Heart left ventricle (tissue), 16 donors: ENCODE data around the gene IGHMBP2. TPM values are rescaled to one million over a fixed set of nuclear protein-coding genes. Genes with fewer than 3 reads are reported as not detected.

ENCODE experiments used
- ATAC-seq, 4 donors: fragments of 200-7000 bp; cut with Tn5 transposase; one replicate each; pipeline ENCODE4 v1.9.1; 2020 to 2022; ENCODE audit warnings: moderate library complexity in 4 of 4, mild to moderate bottlenecking in 3 of 4, moderate number of reproducible peaks in 1 of 4
- DNase-seq, 5 donors: peaks; one replicate each; pipeline ENCODE4 v3.0.0-alpha.2; 2020
- H3K27ac ChIP-seq, 12 donors: fragments of 200-600 bp; sonication (generic) in 4 of 12; one replicate each; pipeline versions ENCODE4 v1.5.0 to v1.8.0; 2016 to 2022; ENCODE audit warnings: mild to moderate bottlenecking in 2 of 12
- H3K27me3 ChIP-seq, 9 donors: fragments of 200-600 bp; sonication (generic) in 2 of 9; one replicate each; pipeline versions ENCODE4 v1.5.1 to v1.8.0; 2016 to 2022; ENCODE audit warnings: mild to moderate bottlenecking in 3 of 9
- H3K36me3 ChIP-seq, 9 donors: fragments of 200-600 bp; sonication (generic) in 2 of 9; one replicate each; pipeline versions ENCODE4 v1.5.0 to v1.8.0; 2018 to 2022; ENCODE audit warnings: mild to moderate bottlenecking in 2 of 9
- H3K4me1 ChIP-seq, 12 donors: fragments of 200-600 bp; sonication (generic) in 4 of 12; one replicate each; pipeline versions ENCODE4 v1.5.0 to v1.8.0; 2016 to 2022; ENCODE audit warnings: mild to moderate bottlenecking in 3 of 12
- H3K4me3 ChIP-seq, 12 donors: fragments of 200-600 bp; sonication (generic) in 4 of 12; one replicate each; pipeline versions ENCODE4 v1.5.0 to v1.8.0; 2017 to 2022; ENCODE audit warnings: mild to moderate bottlenecking in 9 of 12, moderate library complexity in 4 of 12
- H3K9me3 ChIP-seq, 12 donors: fragments of 200-600 bp; sonication (generic) in 4 of 12; one replicate each; pipeline versions ENCODE4 v1.5.0 to v1.8.0; 2016 to 2022; ENCODE audit warnings: mild to moderate bottlenecking in 1 of 12
- CTCF ChIP-seq, 12 donors: fragments of 200-600 bp; sonication (generic) in 4 of 12; IDR thresholded peaks; one replicate each; pipeline versions ENCODE4 v1.5.0 to v1.8.0; 2018 to 2022; ENCODE audit warnings: antibody characterized with exemption in 12 of 12, mild to moderate bottlenecking in 5 of 12
- POLR2A ChIP-seq, 2 donors: fragments of 450-650 bp; IDR thresholded peaks; one replicate each; pipeline ENCODE4 v1.6.1; 2017; ENCODE audit warnings: antibody characterized with exemption in 2 of 2, mild to moderate bottlenecking in 2 of 2, moderate library complexity in 2 of 2
- WGBS, 4 donors: extraction: QIAGEN DNeasy Blood & Tissue Kit in 2 of 4; methylation state at CpG; one replicate each; pipeline versions ENCODE4 v1.1.5 to v1.1.7; 2013 to 2018; 5-methylcytosine and 5-hydroxymethylcytosine counted together
- intact Hi-C, 10 donors: fragments of 100-400 bp; cut with DNase I; formaldehyde crosslinking; loops; one replicate each; pipeline versions ENCODE4 v1.11.1 to v1.14.2; 2022
- polyA plus RNA-seq, 2 donors: library from polyadenylated mRNA; stranded (reverse); fragments of 200-250 nt; gene quantifications; one replicate each; pipeline ENCODE4 v1.2.3, GENCODE V29; 2013
- total RNA-seq, 9 donors: library from RNA; depleted of rRNA in 2 of 9; stranded (reverse); fragments of >200 nt in 2 of 9; fragmentation: NEBNext Ultra II Directional in 3 of 9; extraction: Animal tissue kit (Norgen Biotek cat#: 25700) in 3 of 9; gene quantifications; one replicate each; pipeline versions ENCODE4 v1.1.0 to v1.2.4, GENCODE V29; 2016 to 2023
- donor health status: ischemic (EF 13 %, LVEDD 7.1; RV severe dilation, severe dysfunction).
- donor health status: healthy with polysubstance abuse.
- donor health status: DM: no; HTN: yes; CAD: no.
- donor health status: DM: no; HTN: no; CAD: no.
- donor health status: ischemic (EF 25% LVEDD 6.9; RV normal size, moderate dysfunction).
- donor health status: ischemic (EF 25% LVEDD 5.7; RV mildly dilated, moderate dysfunction).
- donor health status: healthy.
- donor health status: DM: yes; HTN: yes; CAD: no.
- donor health status: ischemic (EF 35%, LVEDD 5.7; RV mildly dilated, moderate dysfunction).
- donor health status: nonischemic (EF 11% LVEDD 7.7; RV severe dilation, severe dysfunction).
- donor health status: DM: yes; HTN: yes; CAD: no.
- donor health status: PGD.
- donor health status: ischemic (EF 29% LVEDD 5.4; RV normal size, mild dysfunction).
- donor health status: nonischemic (EF 23%, LVEDD 6.1; RV moderate dilation, normal function).

IGHMBP2 gene
- total and polyA plus RNA-seq, 11 donors = 8.3 to 18.9 (median 12.6) TPM

- 55 to 65% (median 61%) methylated on average over 15 of the region's 15 CpGs for WGBS, 4 donors
- peak in 2 of 5 donors; percentile 33 to 44 for DNase-seq
Observed at GRCh38 chr11:68978931-68979594, 75.4 kb downstream of the IGHMBP2 start.

DNA sequence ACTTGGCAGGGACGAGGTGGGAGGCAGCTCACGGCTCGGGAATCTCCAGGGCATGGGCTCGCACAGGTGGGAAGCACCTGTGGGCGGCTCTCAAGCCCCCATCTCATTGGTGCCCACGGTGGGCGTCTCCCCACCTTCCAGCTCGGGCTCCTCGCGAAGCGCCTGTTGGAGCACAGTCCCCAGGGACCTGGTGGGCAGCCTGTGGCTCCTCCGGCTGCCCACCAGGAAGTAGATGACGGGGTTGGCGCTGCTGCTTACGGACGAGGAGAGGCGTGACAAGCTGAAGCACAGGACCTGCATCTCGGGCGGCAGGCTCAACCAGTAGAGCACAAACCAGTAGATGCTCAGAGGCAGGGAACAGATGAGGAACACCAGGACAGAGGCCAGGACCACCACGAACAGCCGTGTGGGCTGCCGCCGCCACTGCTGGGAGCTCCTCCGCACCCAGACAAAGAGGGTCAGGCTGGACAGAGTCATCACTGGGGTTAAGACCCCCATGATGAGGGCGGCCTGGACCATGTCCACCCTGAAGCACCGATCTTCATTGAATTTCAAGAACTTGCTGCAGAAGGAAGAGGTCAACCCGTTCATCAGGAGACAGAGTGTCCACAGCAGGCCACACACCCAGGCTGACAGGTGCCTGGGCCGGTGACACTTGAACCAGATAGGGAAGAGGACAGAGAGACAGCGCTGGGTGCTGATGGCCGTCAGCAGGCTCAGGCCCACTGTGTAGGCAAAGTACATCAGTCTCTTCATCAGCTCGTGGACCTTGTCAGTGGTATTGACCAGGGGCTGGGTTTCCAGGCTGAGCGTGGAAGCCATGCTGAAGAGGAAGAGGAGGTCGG lies 76.5 kb downstream of the IGHMBP2 start:
- intact Hi-C loops = no loop called here
- H3K36me3 ChIP-seq = no peaks in the 10 kb centered on the region
- ATAC-seq = peak in 1 of 4 donors; percentile 25
- 88 to 90% (median 89%) methylated on average over 28 to 33 of the region's 33 CpGs for WGBS, 4 donors
- no peak overlapping the region for H3K4me3 ChIP-seq
- no peak overlapping the region for H3K27ac ChIP-seq
- H3K4me1 ChIP-seq = peaks cover 0 to 22% (median 9%) of the 10 kb centered on the region in 12 donors
- H3K27me3 ChIP-seq = no peaks in the 10 kb centered on the region
- peaks cover 0 to 9% (median 0%) of the 10 kb centered on the region in 12 donors for H3K9me3 ChIP-seq
- TF ChIP-seq POLR2A (IDR thresholded peaks at IDR 0.05) (no peak), CTCF (IDR thresholded peaks at IDR 0.05) (no peak)
- peak in 2 of 5 donors; percentile 16 to 42 for DNase-seq

More at GRCh38 chr11:68978931-68979594, 75.4 kb downstream of the IGHMBP2 start:
- H3K4me1 ChIP-seq = peaks cover 0 to 22% (median 9%) of the 10 kb centered on the region in 12 donors
- intact Hi-C loops = no loop called here
- no peak for TF ChIP-seq POLR2A (IDR thresholded peaks at IDR 0.05)
- ATAC-seq = peak; percentile 33 to 72 (median 38)
- peak overlapping the region in 1 of 12 donors; percentile 39 for H3K27ac ChIP-seq
- peaks cover 0 to 9% (median 0%) of the 10 kb centered on the region in 12 donors for H3K9me3 ChIP-seq
- H3K4me3 ChIP-seq = no peak overlapping the region
- H3K36me3 ChIP-seq = no peaks in the 10 kb centered on the region
- H3K27me3 ChIP-seq = no peaks in the 10 kb centered on the region

GRCh38 chr11:68980776-68981065 lies 77.0 kb downstream of the IGHMBP2 start, which contains the start of gene MRGPRD:
TSS of gene MRGPRD (minus strand) at chr11:68980986. CDS start at chr11:68980986, 0 bp downstream.
- peaks cover 0 to 22% (median 9%) of the 10 kb centered on the region in 12 donors for H3K4me1 ChIP-seq
- DNase-seq (peak in 1 of 5 donors; percentile 3), ATAC-seq (no peak)
- H3K4me3 ChIP-seq = no peak within 1 kb of the TSS
- no peaks in the 10 kb centered on the region for H3K36me3 ChIP-seq
- intact Hi-C loops = no loop called here
- no peaks in the 10 kb centered on the region for H3K27me3 ChIP-seq
- no peak within 1 kb of the TSS for H3K27ac ChIP-seq
- 84 to 94% (median 92%) methylated on average over 7 to 8 of the region's 8 CpGs for WGBS, 4 donors
- H3K9me3 ChIP-seq = peaks cover 0 to 9% (median 0%) of the 10 kb centered on the region in 12 donors
- TF ChIP-seq POLR2A (IDR thresholded peaks at IDR 0.05) (no peak), CTCF (IDR thresholded peaks at IDR 0.05) (no peak)

DNA sequence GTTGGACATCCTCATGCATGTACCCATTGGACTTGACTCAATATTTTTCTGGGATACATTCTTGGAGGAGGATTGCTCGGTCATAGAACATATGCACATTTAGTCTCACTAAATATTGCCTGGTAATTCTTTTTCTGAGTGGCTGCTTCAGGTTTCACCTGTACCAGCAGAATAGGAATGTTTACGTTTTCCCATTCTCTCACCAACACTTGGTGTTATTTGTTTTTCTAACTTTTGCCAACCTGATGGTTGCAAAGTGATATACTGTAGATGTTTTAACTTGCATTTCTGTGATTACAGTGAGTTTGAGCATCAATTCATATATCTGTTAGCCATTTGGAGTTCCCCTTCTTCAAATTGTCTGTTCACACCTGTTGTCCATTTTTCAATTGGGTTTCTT lies 78.4 kb downstream of the IGHMBP2 start:
- intact Hi-C loops = no loop called here

More for the DNA sequence above, 78.4 kb downstream of the IGHMBP2 start:
- H3K4me3 ChIP-seq = no peak overlapping the region
- H3K36me3 ChIP-seq = no peaks in the 10 kb centered on the region
- no peak for TF ChIP-seq CTCF (IDR thresholded peaks at IDR 0.05)
- no peak for TF ChIP-seq POLR2A (IDR thresholded peaks at IDR 0.05)
- H3K4me1 ChIP-seq = peaks cover 0 to 15% (median 9%) of the 10 kb centered on the region in 12 donors
- H3K9me3 ChIP-seq = peaks cover 0 to 22% (median 0%) of the 10 kb centered on the region in 12 donors
- no peaks in the 10 kb centered on the region for H3K27me3 ChIP-seq
- ATAC-seq (no peak), DNase-seq (no peak)
- no peak overlapping the region for H3K27ac ChIP-seq
- 95 to 97% (median 96%) methylated on average over 2 of the region's 2 CpGs for WGBS, 4 donors
